ENCODE results near the gene CACNA1D.

The CACNA1D gene

DNA sequence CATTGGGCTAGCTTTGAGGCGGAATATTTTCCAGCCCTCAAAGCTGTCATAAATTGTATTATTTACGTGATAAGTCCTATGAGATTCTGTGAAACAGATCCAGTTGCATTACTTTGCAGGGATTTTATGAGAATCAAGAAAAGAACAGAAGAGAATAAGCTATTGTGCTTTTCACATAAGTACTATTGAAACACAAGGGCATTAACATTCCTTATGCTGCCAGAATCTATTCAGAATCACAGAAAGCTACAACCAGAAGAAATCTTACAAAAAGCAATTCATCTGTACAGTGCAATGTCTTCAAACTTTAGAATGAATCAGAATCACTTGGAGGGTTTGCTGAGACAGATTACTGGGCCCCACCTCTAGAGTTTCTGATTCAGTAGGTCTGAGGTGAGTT, 10.6 kb upstream of the CACNA1D start:
- H3K9me3 ChIP-seq (ENCODE audit: insufficient read depth, low read depth, low read length): no peaks in the 10 kb centered on the region
- WGBS: 90% methylated on average over 2 of the region's 2 CpGs
- no peak overlapping the region for H3K27ac ChIP-seq (ENCODE audit: low read depth, low read length)

DNA sequence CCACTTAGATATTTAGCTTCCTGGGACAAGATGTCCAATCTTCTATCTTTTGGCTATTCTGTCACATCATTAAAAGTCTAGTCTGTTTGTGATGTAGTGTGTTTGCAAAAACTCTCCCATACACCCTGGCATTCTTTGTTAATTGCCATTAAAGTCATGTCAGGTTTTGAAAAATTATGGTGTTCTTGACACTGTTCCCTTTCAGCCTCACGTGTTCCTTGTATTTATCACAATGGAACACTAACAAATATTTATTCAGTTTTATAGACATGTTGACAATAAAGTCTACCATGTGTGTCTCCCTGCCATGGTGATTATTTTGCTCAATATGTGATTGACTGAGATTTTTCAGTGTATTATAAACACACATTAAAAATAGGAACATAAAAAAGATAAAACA, 9.4 kb upstream of the CACNA1D start:
- Histone ChIP-seq H3K4me3 (ENCODE audit: low read length) (no peak overlapping the region), H3K27me3 (ENCODE audit: insufficient read depth, low read length) (peaks cover 15% of the 10 kb centered on the region), H3K36me3 (ENCODE audit: insufficient read depth, low read length) (no peaks in the 10 kb centered on the region), H3K27ac (ENCODE audit: low read depth, low read length) (no peak overlapping the region), H3K4me1 (ENCODE audit: insufficient read depth, low read length) (no peaks in the 10 kb centered on the region), H3K9me3 (ENCODE audit: insufficient read depth, low read depth, low read length) (no peaks in the 10 kb centered on the region), H3K9ac (ENCODE audit: low read depth, low read length) (no peak overlapping the region)
- WGBS: 100% methylated on average over 1 of the region's 1 CpG

More for the DNA sequence above, 10.6 kb upstream of the CACNA1D start:
- Histone ChIP-seq H3K4me1 (ENCODE audit: insufficient read depth, low read length) (no peaks in the 10 kb centered on the region), H3K27me3 (ENCODE audit: insufficient read depth, low read length) (peaks cover 14% of the 10 kb centered on the region), H3K36me3 (ENCODE audit: insufficient read depth, low read length) (no peaks in the 10 kb centered on the region), H3K4me3 (ENCODE audit: low read length) (no peak overlapping the region), H3K9ac (ENCODE audit: low read depth, low read length) (no peak overlapping the region)

DNA sequence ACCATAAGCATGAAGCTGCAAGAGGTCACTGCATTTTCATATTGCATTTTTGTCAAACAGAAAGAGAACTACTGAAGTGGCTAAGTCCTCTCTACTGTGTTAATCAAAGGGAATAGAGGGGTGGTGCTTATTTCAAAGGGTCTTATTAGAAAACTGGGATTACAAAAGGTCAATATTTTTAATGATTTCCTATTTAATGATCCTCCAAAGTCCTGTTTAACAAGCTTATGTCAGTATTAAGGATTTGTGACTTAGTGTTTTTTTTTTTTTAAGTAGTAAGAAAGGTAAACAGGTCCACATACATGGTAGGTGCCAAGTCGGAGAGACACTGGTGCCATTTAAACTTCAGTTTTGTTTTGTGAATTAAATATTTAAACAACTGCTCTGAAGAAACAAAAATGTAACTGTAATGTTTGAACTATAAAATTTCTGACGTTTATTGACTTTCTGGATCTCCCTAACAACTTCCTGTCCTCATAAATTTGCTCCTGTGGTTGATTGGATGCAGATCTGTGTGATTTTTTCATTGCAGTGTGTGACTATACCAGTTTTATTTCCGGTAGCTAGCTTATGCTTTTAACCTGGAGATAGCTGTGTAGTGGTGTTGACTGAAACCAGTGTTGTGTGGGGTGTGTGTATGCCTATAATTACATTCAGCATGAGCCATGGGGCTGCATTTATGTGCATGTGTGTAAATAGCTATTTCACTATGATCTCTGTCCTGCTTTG, 8.6 kb upstream of the CACNA1D start:
- peaks cover 23% of the 10 kb centered on the region for H3K27me3 ChIP-seq (ENCODE audit: insufficient read depth, low read length)
- H3K4me3 ChIP-seq (ENCODE audit: low read length): no peak overlapping the region
- H3K9ac ChIP-seq (ENCODE audit: low read depth, low read length): no peak overlapping the region
- H3K4me1 ChIP-seq (ENCODE audit: insufficient read depth, low read length): no peaks in the 10 kb centered on the region; the same call in 1 of the 2 replicates
- no peaks in the 10 kb centered on the region for H3K9me3 ChIP-seq (ENCODE audit: insufficient read depth, low read depth, low read length)
- H3K27ac ChIP-seq (ENCODE audit: low read depth, low read length): no peak overlapping the region
- WGBS: 90% methylated on average over 3 of the region's 3 CpGs
- H3K36me3 ChIP-seq (ENCODE audit: insufficient read depth, low read length): no peaks in the 10 kb centered on the region

- H3K4me1 ChIP-seq (ENCODE audit: insufficient read depth, low read length): no peaks in the 10 kb centered on the region; the same call in 1 of the 2 replicates
- WGBS: 87% methylated on average over 6 of the region's 6 CpGs
Measured at GRCh38 chr3:53486961-53487654, 7.3 kb upstream of the CACNA1D start.

DNA sequence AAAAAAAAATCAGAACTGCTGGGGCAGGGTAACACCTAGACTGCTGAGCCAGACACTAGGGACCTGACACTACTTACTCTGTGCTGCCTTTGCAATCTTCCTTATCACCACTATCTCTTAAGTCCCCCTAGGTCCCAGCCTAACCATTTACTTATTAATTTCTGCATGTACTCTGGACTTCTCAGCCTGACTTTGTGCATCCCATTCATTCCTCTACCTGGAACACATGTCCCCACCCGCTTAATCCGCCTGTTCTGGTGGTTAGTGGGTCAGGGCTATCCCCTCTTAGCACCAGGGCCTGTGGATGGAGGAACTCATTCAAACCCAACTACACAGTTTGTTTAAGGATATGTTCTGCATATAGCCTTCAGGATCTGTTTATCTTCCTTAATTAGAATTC, 5.0 kb upstream of the CACNA1D start:
- no peaks in the 10 kb centered on the region; the same call in 1 of the 2 replicates for H3K4me1 ChIP-seq (ENCODE audit: insufficient read depth, low read length)
- peaks cover 57% of the 10 kb centered on the region for H3K27me3 ChIP-seq (ENCODE audit: insufficient read depth, low read length)
- no peaks in the 10 kb centered on the region for H3K9me3 ChIP-seq (ENCODE audit: insufficient read depth, low read depth, low read length)
- 93% methylated on average over 2 of the region's 2 CpGs for WGBS
- H3K4me3 ChIP-seq (ENCODE audit: low read length): no peak overlapping the region
- no peak overlapping the region for H3K9ac ChIP-seq (ENCODE audit: low read depth, low read length)
- no peak overlapping the region for H3K27ac ChIP-seq (ENCODE audit: low read depth, low read length)
- H3K36me3 ChIP-seq (ENCODE audit: insufficient read depth, low read length): no peaks in the 10 kb centered on the region

More at GRCh38 chr3:53486961-53487654, 7.3 kb upstream of the CACNA1D start:
- Histone ChIP-seq H3K9ac (ENCODE audit: low read depth, low read length) (no peak overlapping the region), H3K9me3 (ENCODE audit: insufficient read depth, low read depth, low read length) (no peaks in the 10 kb centered on the region), H3K36me3 (ENCODE audit: insufficient read depth, low read length) (no peaks in the 10 kb centered on the region), H3K27ac (ENCODE audit: low read depth, low read length) (no peak overlapping the region), H3K27me3 (ENCODE audit: insufficient read depth, low read length) (peaks cover 35% of the 10 kb centered on the region), H3K4me3 (ENCODE audit: low read length) (no peak overlapping the region)

DNA sequence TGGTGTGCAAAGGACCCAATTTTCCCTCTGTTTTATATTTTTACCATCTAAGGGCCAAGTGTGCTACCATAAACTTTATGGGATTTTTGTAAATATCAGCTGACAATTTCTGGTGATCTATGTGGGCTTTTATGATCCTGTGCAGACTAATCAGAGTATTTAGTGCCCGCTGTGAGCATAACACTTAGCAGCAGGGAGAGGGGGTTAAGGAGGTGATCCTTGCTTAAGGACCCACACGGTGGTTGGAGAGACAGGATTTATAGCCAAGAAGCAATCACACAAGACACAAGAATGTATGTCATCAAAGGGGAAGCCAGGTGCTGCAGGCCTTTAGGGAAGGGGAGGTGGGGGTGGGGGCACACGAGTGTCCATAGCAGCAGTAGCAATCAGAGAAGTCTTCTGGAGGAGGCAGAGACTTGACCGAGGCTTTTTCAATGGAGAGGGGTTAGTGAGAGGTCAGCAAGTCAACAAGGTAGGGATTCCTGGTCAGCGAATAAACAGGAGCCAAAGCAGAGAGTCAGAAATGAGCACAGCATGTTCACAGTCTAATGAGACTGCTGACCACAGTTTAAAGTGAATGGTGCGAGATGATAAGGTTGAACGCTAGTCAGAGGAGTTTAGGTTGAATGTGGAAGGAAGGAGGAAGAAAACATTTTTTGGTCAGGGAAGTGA, 4.5 kb upstream of the CACNA1D start:
- 64% methylated on average over 7 of the region's 7 CpGs for WGBS

GRCh38 chr3:53490459-53490968, 3.9 kb upstream of the CACNA1D start:
- Histone ChIP-seq H3K4me3 (ENCODE audit: low read length) (no peak overlapping the region), H3K9me3 (ENCODE audit: insufficient read depth, low read depth, low read length) (no peaks in the 10 kb centered on the region), H3K27me3 (ENCODE audit: insufficient read depth, low read length) (peaks cover 64% of the 10 kb centered on the region), H3K9ac (ENCODE audit: low read depth, low read length) (no peak overlapping the region), H3K27ac (ENCODE audit: low read depth, low read length) (no peak overlapping the region), H3K4me1 (ENCODE audit: insufficient read depth, low read length) (no peaks in the 10 kb centered on the region; the same call in 1 of the 2 replicates), H3K36me3 (ENCODE audit: insufficient read depth, low read length) (no peaks in the 10 kb centered on the region)
- WGBS: 79% methylated on average over 4 of the region's 4 CpGs

More for the DNA sequence above, 4.5 kb upstream of the CACNA1D start:
- peaks cover 60% of the 10 kb centered on the region for H3K27me3 ChIP-seq (ENCODE audit: insufficient read depth, low read length)
- H3K27ac ChIP-seq (ENCODE audit: low read depth, low read length): no peak overlapping the region
- no peaks in the 10 kb centered on the region for H3K36me3 ChIP-seq (ENCODE audit: insufficient read depth, low read length)
- H3K9me3 ChIP-seq (ENCODE audit: insufficient read depth, low read depth, low read length): no peaks in the 10 kb centered on the region
- no peak overlapping the region for H3K4me3 ChIP-seq (ENCODE audit: low read length)
- no peaks in the 10 kb centered on the region; the same call in 1 of the 2 replicates for H3K4me1 ChIP-seq (ENCODE audit: insufficient read depth, low read length)
- H3K9ac ChIP-seq (ENCODE audit: low read depth, low read length): no peak overlapping the region

GRCh38 chr3:53491276-53491675, 3.1 kb upstream of the CACNA1D start:
- H3K36me3 ChIP-seq (ENCODE audit: insufficient read depth, low read length): no peaks in the 10 kb centered on the region
- H3K27ac ChIP-seq (ENCODE audit: low read depth, low read length): no peak overlapping the region
- 90% methylated on average over 6 of the region's 6 CpGs for WGBS
- no peaks in the 10 kb centered on the region for H3K9me3 ChIP-seq (ENCODE audit: insufficient read depth, low read depth, low read length)
- H3K4me1 ChIP-seq (ENCODE audit: insufficient read depth, low read length): no peaks in the 10 kb centered on the region; the same call in 1 of the 2 replicates
- no peak overlapping the region for H3K4me3 ChIP-seq (ENCODE audit: low read length)
- no peak overlapping the region for H3K9ac ChIP-seq (ENCODE audit: low read depth, low read length)
- peaks cover 72% of the 10 kb centered on the region for H3K27me3 ChIP-seq (ENCODE audit: insufficient read depth, low read length)

DNA sequence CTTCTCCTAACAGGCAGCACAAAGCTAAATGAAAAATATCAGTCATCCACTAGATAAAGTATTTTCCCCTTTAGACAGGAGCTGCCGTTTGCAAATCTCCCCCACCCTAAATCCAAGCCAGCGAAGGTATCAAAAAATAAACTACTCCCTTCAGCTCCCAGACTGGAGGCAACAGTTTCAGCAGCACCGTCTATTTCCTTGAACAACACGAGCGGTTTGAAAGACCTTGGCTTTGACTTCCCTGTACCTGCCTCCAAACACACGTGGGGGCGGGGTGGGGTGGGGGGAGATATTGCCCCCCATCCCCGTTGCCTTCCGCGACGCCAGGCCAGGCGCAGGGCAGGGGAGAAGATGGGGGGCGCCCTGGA, 832 bp upstream of the CACNA1D start:
- peak overlapping the region; percentile 57; the same call in 1 of the 2 replicates for H3K9ac ChIP-seq (ENCODE audit: low read depth, low read length)
- no peaks in the 10 kb centered on the region for H3K36me3 ChIP-seq (ENCODE audit: insufficient read depth, low read length)
- H3K9me3 ChIP-seq (ENCODE audit: insufficient read depth, low read depth, low read length): no peaks in the 10 kb centered on the region
- H3K27ac ChIP-seq (ENCODE audit: low read depth, low read length): no peak overlapping the region; the same call in 1 of the 2 replicates
- WGBS: 4% methylated on average over 13 of the region's 13 CpGs
- peak overlapping the region; percentile 65 for H3K4me3 ChIP-seq (ENCODE audit: low read length)
- peaks cover 83% of the 10 kb centered on the region for H3K27me3 ChIP-seq (ENCODE audit: insufficient read depth, low read length)
- no peaks in the 10 kb centered on the region; the same call in 1 of the 2 replicates for H3K4me1 ChIP-seq (ENCODE audit: insufficient read depth, low read length)

GRCh38 chr3:53495146-53495519, 722 bp downstream of the CACNA1D start:
- no peaks in the 10 kb centered on the region; the same call in 1 of the 2 replicates for H3K4me1 ChIP-seq (ENCODE audit: insufficient read depth, low read length)
- H3K4me3 ChIP-seq (ENCODE audit: low read length): peak overlapping the region; percentile 61
- 2% methylated on average over 26 of the region's 27 CpGs for WGBS
- 0 out of 2 replicates have a peak overlapping the region, but pooled peaks have one; percentile 40 for H3K9ac ChIP-seq (ENCODE audit: low read depth, low read length)
- H3K27ac ChIP-seq (ENCODE audit: low read depth, low read length): no peak overlapping the region
- peaks cover 78% of the 10 kb centered on the region for H3K27me3 ChIP-seq (ENCODE audit: insufficient read depth, low read length)
- H3K9me3 ChIP-seq (ENCODE audit: insufficient read depth, low read depth, low read length): no peaks in the 10 kb centered on the region
- H3K36me3 ChIP-seq (ENCODE audit: insufficient read depth, low read length): no peaks in the 10 kb centered on the region

Measured in HUES64 (cell line).